ENCODE results near the gene SLC1A3.

Gene SLC1A3

DNA sequence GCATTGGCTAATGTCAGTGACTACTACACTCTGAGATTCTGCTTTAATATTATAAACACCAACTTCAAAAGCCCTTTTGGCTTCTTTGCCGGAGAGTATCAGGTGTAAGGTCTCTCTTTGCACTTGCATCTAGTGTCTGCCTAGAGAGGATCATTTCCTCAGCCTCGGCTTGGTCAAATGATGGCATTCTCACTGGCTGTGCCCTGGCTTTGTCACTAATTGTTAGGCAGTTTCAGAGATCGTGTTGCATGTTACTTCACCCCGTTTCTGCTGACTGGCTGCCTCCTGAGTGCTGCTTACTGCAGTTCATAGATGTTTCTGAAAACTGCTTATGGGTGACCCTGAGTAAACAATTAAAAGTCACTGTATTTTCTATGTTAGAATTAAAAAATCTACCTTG lies 48.8 kb downstream of the SLC1A3 start:
- no peak for DNase-seq (ENCODE audit: low read depth in 2 of 2)

GRCh38 chr5:36656556-36656955 lies 50.1 kb downstream of the SLC1A3 start:
- DNase-seq (ENCODE audit: low read depth in 2 of 2), result no peak

DNA sequence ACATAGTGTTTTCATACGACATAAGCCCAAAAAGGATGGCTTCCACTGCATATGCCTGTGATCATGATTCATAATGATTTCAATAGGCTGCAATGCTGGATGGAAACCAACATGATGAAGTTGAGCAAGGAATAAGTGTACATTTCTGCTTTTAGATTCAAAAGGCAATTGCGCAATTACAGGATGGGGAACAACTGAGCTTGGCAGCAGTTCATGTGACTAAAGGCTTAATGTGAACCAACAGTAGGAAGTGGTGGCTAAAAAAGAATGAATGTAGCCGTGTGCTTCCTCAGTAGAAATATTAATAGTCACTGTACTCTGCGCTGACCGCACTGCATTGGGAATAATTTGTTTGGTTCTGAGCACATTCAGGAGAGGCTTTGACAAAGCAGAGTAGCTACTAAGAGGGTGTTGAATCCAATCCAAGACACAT lies 51.2 kb downstream of the SLC1A3 start:
- no peak for DNase-seq (ENCODE audit: low read depth in 2 of 2)

- no peak for DNase-seq (ENCODE audit: low read depth in 2 of 2)
Measured at GRCh38 chr5:36658038-36658756, 51.8 kb downstream of the SLC1A3 start.

DNA sequence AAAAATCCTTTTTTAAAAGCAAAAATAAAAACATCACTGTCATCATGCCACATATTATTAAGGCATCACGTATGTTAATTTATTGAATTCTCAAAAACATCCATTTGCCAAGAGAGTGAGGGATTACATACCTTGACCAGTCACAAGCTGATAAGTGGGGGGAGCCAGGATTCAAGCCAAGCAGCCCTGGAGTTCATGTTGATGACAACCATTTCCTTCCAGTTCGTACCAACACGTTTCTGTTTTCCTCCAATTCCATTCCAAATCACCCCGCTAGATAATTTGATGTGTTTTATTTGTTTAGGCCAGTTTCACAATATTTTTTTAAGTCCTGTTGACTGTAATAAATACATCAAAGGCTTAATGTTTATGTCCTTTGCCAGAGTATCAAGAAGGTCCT lies 53.0 kb downstream of the SLC1A3 start:
- DNase-seq (ENCODE audit: low read depth in 2 of 2), result no peak

DNA sequence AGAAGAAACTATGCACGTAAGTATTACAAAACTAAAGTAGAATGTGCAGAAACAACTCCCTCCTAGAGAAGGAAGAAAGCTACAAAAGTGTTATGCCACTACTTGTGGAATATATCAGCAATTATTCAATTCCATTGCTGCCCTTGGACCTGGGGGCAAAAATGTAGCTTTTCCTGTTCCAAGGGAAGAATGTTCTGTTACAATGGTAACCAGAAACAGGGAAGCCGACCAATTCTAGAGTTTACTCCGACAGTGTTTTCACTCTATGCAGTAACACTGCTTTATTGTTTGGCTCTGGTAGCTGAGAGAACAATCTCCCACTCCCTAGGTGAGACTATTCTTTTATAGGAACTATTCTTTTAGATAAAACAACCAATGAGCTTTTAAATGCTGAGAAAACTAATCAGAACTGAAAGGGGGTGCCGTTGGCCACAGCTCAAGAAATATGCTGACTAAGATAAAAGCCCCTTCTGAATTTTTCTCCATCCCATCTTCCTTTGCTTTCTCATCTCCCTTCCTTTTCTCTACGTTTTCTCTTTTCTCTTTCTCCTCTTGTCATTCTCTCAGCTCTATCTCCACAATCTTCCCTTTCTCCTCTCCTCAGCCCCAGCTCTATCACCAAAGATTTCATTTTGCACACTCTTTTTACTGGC lies 54.1 kb downstream of the SLC1A3 start:
- no peak for DNase-seq (ENCODE audit: low read depth in 2 of 2)

DNA sequence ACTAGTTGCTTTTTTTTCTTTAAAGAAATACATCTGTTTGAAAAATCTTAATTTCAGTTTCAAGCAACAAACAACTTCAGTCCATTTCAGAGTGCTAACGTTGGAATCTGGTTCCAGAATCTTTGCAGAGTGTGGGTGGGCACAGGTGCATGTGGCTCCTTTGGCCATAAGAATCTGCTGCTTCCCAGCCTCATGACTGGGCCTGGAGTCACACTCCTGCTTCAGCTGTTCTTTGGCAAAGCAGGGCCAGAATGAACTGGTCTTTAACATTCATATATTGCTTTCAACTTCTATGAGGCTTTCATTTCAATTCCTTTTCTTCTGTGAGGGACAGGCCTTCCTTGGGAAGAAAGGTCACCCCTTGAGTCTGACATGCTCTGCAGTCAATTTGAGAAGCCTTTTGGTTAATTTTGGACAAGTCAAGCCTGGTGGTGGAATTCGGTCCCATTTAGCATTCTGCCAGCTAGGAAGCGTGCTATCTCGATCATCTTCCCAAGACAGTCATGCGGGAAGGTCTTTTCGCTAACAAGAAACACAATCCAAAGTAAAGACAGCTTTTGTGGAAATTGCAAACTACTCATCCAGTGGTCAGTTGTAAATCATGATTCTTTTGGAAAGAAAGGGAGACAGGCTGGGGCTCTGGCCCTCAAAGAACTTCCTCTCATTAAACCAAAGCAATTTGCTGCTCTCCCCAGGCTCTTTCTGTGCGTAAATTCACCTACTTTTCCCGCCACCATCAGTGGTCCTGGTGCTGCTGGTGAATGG lies 55.2 kb downstream of the SLC1A3 start:
- DNase-seq (ENCODE audit: low read depth in 2 of 2), result no peak

GRCh38 chr5:36662291-36662851 lies 56.0 kb downstream of the SLC1A3 start:
- no peak for DNase-seq (ENCODE audit: low read depth in 2 of 2)

DNA sequence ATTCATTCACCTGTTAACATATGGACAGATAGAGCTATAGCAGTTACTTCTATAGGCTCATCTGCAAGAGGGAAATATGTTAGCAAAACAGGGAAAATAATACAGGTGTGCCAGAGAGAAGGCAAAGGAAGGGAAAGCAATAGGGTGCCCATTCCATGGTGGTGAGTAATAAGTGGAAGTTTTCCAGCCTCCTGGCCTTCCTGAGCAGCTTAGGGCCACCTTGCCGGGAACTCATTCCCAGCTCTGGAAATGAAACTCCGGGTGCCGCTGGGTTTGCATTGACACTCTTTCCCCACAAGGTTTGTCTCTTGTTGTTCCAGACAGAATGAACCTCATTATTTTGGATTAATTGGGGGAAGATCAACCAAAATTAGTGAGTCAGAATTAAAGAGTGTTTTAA lies 58.4 kb downstream of the SLC1A3 start:
- no peak for DNase-seq (ENCODE audit: low read depth in 2 of 2)

DNA sequence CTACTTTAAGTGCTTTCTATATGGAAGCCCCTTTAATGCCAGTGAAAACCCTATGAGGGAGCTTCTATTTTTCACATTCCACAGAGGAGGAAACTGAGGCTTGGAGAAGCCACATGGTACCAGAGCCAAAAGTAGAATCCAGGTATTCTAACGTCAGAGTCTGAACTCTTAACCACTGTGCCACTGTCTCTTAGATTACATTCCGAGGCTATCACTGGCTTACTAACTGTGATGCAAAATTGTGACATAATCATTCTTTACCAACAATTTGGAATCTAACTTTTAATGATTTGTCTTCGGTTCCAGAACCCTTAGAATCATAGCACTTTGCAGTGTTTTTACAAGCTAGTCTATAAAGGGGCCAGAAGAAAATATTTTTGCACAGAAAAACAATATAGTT lies 59.2 kb downstream of the SLC1A3 start:
- DNase-seq (ENCODE audit: low read depth in 2 of 2), result no peak

DNA sequence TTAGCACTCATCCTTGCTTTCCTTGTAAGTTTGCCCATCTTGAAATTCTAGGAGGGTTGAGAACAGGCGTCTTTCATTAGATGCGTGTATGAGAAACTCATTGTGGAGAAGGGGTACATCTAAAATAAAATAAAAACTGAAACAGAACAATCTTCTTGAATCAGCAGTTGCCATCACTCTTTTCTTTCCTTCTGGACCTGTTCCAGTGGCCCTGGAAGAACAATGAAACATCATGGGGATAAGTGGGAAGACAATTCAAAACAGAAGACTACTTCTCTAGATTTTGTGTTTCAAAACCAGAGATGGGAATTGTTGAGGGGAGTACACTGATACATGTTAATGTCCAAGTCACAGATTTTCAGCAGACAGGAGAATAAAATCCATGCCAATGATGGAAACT lies 59.9 kb downstream of the SLC1A3 start:
- DNase-seq (ENCODE audit: low read depth in 2 of 2), result no peak

DNA sequence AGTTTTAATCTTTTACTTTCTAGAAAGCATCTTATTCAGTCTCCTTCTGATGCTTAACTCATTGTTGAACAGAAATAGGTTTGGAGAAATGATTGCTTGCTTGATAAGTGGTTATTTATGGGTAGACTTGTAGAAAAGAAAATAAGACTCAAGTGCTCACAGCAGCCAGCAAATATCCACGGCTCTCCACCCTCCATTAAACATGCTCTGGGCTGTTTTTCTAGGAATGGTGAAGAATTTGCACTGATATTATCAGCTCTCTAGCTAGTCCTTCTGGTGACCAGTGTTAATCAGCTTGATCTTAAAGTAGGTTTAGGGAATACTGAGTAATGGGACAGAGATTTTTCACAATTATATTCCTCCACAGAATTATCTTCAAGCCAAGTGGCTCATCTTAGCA lies 60.6 kb downstream of the SLC1A3 start:
- DNase-seq (ENCODE audit: low read depth in 2 of 2), result no peak

DNA sequence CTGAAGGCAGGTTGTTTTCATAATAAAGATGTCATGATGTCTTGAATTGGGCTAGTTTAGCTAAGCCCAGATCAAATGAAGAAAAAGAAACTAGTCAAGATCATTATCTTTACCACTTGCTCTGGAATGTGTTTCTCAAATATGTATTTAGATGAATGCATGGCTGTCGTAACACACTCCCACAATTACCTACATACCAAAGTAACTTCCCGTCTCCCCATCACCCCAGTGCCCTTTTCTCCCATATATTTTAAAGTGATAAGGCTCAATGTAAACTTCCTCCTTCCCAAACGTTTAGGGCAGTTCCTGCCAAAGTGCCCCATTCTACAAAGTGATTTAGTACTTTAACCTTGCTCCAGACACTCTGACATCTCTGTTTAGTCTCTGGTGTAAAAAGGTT lies 61.4 kb downstream of the SLC1A3 start:
- DNase-seq (ENCODE audit: low read depth in 2 of 2), result no peak

DNA sequence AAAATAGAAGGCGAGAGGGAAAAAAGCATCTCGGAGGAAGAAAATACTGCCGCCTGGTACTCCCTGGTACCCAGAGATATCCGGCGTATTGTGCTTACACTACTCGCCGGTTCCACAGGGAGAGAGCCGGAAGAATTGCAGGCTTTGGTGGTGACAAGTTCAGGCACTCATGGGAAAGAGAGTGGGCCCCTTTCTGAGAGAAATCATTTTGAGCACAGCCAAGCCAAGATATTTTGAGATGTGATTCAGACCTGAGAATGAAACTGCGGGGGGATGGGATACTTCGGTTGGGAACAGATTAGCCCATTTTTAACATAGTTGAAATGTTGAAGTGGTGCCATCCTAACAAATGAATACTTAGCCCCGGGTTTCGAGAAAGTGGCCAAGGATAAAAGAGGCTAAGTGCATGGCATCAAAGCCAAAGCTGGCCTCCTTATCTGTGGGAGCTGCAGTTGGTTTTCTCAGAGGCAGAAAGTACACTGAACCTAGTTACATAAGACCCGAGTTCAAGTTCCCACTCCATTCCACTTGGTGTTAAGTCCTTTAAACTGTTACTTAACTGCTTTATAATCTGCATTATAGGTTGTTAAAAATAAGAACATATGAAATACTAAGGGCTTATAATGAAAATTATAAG lies 62.7 kb downstream of the SLC1A3 start:
- no peak for DNase-seq (ENCODE audit: low read depth in 2 of 2)

DNA sequence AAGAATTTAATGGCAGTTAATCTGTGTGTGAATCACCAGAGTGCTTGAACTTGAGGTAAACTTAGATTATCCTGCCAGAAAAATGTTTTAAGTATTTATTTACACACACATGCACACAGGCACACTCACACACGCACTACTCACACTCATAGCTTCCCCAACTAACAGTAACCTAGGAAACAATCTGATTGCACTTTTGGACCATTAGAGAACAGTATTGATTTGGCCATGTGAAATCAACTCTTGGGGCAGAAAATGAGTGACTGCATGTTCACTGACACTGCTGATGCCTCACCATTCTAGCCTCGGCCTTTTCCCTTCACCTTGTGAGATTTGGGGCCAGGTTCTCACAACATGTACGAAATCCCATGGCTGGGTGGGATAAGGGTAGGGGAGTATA lies 64.1 kb downstream of the SLC1A3 start:
- DNase-seq (ENCODE audit: low read depth in 2 of 2), result no peak

DNA sequence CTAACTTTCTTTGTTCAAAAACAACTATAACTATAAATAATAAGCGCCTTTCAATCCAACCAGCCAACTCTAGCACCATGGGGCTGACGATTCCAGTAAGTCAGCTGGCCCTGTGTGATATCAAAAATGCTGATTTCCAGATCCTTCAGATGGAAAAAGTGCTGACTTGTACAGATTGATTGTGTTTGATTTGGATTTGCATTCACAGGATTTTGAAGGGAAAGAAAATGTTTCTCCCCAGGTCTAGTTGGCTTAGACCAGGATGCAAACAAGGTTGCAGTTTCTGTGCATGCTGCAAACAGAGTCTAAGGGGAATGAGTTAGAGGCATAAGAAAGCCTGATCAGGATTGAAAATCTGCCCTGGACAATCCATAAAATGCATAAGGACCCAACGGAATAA lies 68.9 kb downstream of the SLC1A3 start:
- no peak for DNase-seq (ENCODE audit: low read depth in 2 of 2)

- DNase-seq (ENCODE audit: low read depth in 2 of 2), result no peak
Measured at GRCh38 chr5:36679221-36679989, 73.0 kb downstream of the SLC1A3 start.

GRCh38 chr5:36680066-36680465 lies 73.7 kb downstream of the SLC1A3 start:
- no peak for DNase-seq (ENCODE audit: low read depth in 2 of 2)

- DNase-seq (ENCODE audit: low read depth in 2 of 2), result no peak
Measured at GRCh38 chr5:36681711-36682110, 75.3 kb downstream of the SLC1A3 start.

DNA sequence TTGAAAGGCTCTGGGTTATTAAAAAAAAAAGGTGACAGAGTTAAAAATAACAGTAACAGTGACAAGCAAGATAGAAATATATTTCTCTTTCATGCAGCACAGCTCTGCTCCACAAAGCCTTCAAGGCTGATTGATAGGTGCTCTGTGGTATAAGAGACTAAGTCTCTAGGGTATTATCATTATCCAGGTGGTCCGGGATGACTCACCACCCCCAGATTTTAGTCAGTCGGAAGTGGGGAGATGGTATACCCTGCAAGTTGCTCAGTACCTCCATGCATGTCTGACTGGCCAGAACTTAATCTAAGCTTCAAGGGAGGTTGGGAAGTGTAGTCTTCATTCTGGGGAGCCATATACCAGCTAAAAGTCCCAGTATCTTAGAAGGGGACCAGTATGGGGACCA lies 76.1 kb downstream of the SLC1A3 start:
- DNase-seq (ENCODE audit: low read depth in 2 of 2), result no peak

GRCh38 chr5:36683821-36684434 lies 77.5 kb downstream of the SLC1A3 start:
- no peak for DNase-seq (ENCODE audit: low read depth in 2 of 2)

All from stimulated activated CD8-positive, alpha-beta memory T cell treated with anti-CD3 and anti-CD28 coated beads, Interleukin-7, amount 100 ng/mL, for 4 hours (primary cell).